GM19023 (cell line): ENCODE results near the gene INSL3.

Source experiments
- ATAC-seq: cut with Tn5 transposase; IDR thresholded peaks from one replicate; pipeline ENCODE4 v1.9.1; 2021; ENCODE audit warnings: mild to moderate bottlenecking, moderate library complexity; ENCODE audit not compliant: unreplicated experiment

The INSL3 gene

GRCh38 chr19:17821190-17821589 lies at the start of gene INSL3:
INSL3 (minus strand) TSS chr19:17821519; CDS start chr19:17821506, 13 bp downstream.
- ATAC-seq, result no peak

- ATAC-seq, result no peak
These were observed 47.8 kb upstream of the INSL3 start for GRCh38 chr19:17869114-17869608.

GRCh38 chr19:17868669-17869068 lies 47.4 kb upstream of the INSL3 start:
- ATAC-seq, result no peak

GRCh38 chr19:17866964-17867486 lies 45.7 kb upstream of the INSL3 start:
- no peak for ATAC-seq

- no peak for ATAC-seq
These were observed 45.1 kb upstream of the INSL3 start for GRCh38 chr19:17866312-17866963.

GRCh38 chr19:17865364-17866311 lies 44.3 kb upstream of the INSL3 start:
- ATAC-seq, result no peak

- no peak for ATAC-seq
These were observed 42.3 kb upstream of the INSL3 start for GRCh38 chr19:17863520-17864182.

GRCh38 chr19:17862711-17863519 lies 41.6 kb upstream of the INSL3 start:
- no peak for ATAC-seq

- no peak for ATAC-seq
These were observed 40.5 kb upstream of the INSL3 start for GRCh38 chr19:17861542-17862402.

GRCh38 chr19:17860993-17861360 lies 39.7 kb upstream of the INSL3 start:
- ATAC-seq, result no peak

GRCh38 chr19:17860331-17860992 lies 39.1 kb upstream of the INSL3 start:
- ATAC-seq, result no peak

- ATAC-seq, result peak; percentile 91
These were observed 38.4 kb upstream of the INSL3 start, which contains the start of gene RPL18A for GRCh38 chr19:17859533-17860330. RPL18A (plus strand) TSS chr19:17859910; CDS start chr19:17859957, 47 bp downstream.

GRCh38 chr19:17855280-17856152 lies 34.2 kb upstream of the INSL3 start:
- ATAC-seq, result no peak

- no peak for ATAC-seq
These were observed 32.7 kb upstream of the INSL3 start for GRCh38 chr19:17854061-17854460.

GRCh38 chr19:17848595-17849292 lies 27.4 kb upstream of the INSL3 start:
- no peak for ATAC-seq
